ENCODE data around the gene HACD4.

The HACD4 gene, protein sequence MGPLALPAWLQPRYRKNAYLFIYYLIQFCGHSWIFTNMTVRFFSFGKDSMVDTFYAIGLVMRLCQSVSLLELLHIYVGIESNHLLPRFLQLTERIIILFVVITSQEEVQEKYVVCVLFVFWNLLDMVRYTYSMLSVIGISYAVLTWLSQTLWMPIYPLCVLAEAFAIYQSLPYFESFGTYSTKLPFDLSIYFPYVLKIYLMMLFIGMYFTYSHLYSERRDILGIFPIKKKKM

GRCh38 chr9:21031091-21031807, at the start of gene HACD4:
Gene HACD4 (minus strand): TSS chr9:21031640. CDS start chr9:21031590, 50 bp downstream.
- DNase-seq = peak; percentile 46

GRCh38 chr9:21080793-21081192, 49.4 kb upstream of the HACD4 start:
- no peak for DNase-seq

DNA sequence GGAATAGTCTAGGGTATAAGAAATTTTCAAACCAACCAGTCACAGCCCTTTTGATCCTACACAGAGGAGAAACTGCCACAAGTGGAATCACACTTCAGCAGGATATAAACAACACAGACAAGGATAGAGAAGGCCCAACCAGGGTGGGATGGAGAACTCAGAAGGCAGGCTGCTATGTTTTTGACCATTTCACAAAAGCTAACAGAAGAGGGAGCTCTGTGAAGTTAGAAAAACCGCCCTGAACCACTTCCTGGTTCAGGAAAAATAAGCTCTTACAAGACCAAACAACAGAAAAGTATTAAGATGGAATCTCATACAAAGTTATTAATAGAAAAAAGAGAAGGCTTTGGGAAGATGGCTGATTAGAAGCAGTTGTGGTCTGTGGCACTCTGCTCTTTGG, 47.3 kb upstream of the HACD4 start:
- peak; percentile 67 for DNase-seq

DNA sequence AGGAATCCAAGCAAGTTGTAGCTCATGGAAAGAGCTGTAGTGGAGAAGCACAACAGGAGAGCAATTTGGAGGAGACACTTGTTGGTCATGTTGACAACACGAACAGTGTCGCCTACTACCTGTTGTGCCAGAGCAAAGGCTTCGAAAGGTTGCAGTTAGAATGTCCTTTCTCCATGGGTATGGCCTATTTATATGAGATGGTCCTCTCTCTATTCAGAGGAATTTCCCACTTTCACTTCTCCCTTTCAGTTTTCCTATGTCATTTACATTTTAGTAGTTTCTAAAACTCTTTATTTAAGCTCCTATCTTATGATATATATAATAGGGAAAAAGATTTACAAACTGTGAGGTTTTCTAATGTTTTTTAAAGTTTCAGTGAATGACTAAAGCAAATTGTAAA, 46.3 kb upstream of the HACD4 start, which contains the start of gene IFNB1:
Gene IFNB1, minus strand, starts transcription at position 162 of the 400 bp plus-strand sequence. Its CDS starts 73 bp downstream, at position 89.
- DNase-seq = peak; percentile 28

DNA sequence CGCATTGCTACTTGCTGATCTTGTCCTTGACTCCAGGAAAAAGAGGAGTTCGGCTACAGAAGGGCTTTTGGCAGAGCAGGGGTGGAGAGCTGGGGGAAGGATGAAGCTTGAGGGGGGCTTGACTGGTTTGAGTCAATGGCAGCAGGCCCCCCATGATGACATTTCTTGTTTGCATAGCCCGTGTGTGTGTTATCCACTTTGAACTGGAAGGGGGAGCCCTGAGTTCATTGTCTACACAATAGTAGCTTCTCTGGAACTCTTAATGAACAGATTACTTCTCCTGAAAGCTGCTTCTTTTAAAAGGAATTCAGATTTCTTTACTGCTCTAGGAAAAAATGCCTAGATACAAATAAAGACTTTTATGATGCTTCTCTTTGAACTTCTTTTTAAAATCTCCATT, 44.0 kb upstream of the HACD4 start:
- no peak for DNase-seq

- DNase-seq = no peak
Measured at GRCh38 chr9:21070906-21071305, 39.5 kb upstream of the HACD4 start.

GRCh38 chr9:21070171-21070571, 38.7 kb upstream of the HACD4 start:
- DNase-seq = no peak

GRCh38 chr9:21060919-21061561, 29.6 kb upstream of the HACD4 start:
- peak; percentile 78 for DNase-seq

DNA sequence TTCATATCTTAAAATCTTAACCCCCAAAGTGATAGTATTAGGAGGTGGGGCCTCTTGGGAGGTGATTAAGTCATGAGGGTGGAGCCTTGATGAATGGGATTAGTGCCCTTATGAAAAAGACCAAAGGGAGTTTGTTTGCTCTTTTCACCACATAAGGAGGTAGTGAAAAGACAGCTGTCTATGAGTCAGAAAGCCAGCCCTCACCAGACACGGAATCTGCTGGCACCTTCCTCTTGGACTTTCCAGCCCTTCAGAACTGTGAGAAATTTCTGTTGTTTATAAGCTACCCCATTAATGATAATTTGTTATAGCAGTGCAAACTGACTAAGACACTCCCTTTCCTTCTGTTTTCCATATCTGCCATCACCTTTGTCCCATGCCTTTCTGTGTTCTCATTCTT, 25.5 kb upstream of the HACD4 start:
- peak; percentile 32 for DNase-seq

GRCh38 chr9:21053851-21054250, 22.4 kb upstream of the HACD4 start:
- peak; percentile 36 for DNase-seq

- peak; percentile 79 for DNase-seq
Measured at GRCh38 chr9:21047281-21047691, 15.8 kb upstream of the HACD4 start.

GRCh38 chr9:21043841-21044240, 12.4 kb upstream of the HACD4 start:
- no peak for DNase-seq

GRCh38 chr9:21042466-21042865, 11.0 kb upstream of the HACD4 start:
- no peak for DNase-seq

GRCh38 chr9:21039302-21039701, 7.9 kb upstream of the HACD4 start:
- no peak for DNase-seq

DNA sequence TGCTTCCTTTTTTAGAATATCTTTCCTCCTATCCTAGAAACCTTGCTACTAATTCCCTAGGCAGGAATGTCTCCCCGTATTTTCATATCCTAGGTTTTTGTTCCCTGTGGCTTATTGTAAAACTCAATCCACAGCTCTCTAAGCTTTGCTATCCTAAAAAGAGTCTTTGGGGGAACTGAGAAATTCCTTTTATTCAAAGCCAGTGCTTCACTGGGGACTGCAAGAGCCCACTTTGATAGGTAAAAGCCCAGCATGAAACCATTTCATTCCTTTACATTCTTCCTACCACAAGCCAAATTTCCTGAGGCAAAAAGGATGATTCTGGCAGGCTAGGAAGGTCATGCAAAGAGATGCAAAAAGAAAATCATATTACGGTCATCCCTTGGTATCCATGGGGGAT, 5.8 kb upstream of the HACD4 start:
- no peak for DNase-seq

- no peak for DNase-seq
Measured at GRCh38 chr9:21031808-21032183, 356 bp upstream of the HACD4 start.

DNA sequence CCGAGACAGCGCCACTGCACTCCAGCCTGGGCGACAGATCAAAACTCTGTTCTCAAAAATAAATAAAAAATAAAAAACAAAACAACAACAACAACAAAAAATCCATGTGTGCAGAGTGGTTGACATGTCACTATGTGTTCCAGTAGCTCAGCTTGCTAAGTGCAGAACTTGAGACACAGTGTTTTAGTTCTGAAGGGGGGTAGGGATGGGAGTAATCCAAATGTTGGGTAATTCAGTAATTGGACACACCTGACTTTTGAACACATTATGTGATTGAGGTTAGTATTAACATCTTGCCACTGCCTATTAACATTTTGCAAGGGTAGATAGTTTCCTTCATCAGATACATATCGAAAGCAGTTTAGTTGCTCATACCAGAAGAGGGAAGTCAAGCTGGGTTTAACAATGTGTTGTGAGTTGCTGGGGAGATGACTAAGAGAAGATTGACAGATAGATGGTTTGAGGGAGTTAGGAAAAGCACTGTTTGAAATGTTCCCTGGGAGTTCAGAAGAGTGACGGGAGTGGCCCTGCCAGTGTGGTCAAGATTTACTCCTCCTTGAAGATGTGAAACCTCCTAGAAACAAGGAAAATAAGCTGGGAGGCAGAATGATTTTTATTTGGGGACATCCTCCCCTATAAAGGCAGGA, 928 bp downstream of the HACD4 start:
- peak; percentile 93 for DNase-seq

- DNase-seq = no peak
Measured at GRCh38 chr9:21029661-21030060, 1.8 kb downstream of the HACD4 start.

DNA sequence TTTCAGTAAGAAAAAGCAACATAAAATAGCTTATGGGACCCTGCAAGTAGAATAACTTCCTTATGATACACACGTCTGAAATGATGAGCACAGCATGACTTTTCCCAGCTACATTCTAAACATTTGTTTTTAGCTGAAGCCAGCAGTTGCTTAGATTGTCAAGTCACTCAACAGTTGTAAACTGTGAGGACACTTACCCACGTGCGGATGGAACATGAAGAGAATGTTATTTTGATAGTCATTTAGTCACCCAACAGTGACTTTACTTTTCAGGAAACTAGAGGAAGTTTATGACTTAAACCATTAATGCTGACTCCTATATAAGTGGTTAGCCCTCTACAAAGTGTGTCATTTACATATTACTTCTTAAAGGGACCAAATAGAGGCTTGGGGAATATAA, 3.0 kb downstream of the HACD4 start:
- no peak for DNase-seq

DNA sequence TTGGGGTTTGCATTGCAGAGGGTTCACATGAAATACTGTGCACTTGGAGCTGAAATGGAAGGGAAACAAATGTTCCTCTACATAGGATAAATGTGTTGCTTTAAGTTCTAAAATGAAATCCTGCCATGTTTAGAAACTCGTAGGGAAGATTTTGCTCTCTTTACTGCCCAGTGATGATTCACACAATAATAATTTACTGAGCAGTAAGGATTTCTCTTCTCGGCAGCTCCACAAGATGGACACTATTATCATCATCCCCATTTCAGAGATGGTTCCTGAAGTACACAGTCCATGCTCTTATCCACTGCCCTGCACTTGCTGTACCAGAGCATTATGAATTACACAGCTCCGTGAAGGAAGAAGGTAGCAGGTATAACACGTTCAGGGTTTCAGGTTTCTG, 4.1 kb downstream of the HACD4 start:
- no peak for DNase-seq

GRCh38 chr9:21023861-21024260, 7.6 kb downstream of the HACD4 start:
- DNase-seq = peak; percentile 86

GRCh38 chr9:21018177-21018576, 13.3 kb downstream of the HACD4 start:
- no peak for DNase-seq

GRCh38 chr9:21016701-21017491, 14.5 kb downstream of the HACD4 start:
- DNase-seq = no peak

Measured in MV-4-11 (cell line).